GM19455 (cell line): ENCODE data around the gene RNU7-1.

Source experiments
- ATAC-seq: cut with Tn5 transposase; IDR thresholded peaks from one replicate; pipeline ENCODE4 v1.9.1; 2021; ENCODE audit not compliant: unreplicated experiment

RNU7-1 gene

DNA sequence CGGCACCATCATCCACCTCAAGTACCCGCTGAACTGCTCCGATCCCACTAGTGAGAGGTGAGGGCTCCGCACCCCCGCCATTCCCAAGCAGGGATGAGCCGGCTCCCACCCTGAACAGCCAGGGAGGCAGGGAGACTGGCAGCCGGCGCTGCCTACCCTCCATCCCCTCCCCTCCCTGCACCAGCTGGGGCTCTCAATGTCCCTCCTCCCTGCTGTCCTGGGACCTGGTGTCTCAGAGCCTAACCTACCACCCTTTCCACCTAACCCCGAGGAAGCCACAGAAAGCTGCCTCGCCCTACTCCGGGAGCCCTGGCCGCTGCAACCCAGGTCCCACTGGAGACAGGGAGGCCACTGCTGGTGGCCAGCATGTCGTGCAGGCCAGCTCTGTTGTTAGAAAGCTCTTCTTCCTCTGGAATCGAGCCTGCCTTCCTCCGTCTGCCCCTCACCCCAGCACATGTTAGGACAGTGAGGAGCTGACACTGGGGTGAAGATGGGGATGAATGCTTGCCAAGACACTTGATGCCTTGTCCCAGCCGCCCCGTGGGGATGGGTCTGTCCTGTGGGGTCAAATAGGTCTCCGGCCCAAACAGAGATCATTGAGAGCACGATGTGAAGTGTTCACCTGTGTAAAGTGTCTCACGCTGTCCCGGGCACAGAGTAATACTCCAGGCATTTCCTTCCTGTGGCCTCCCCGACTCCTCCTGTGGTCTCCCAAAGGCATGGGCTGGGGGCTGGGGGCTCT, 8.7 kb downstream of the RNU7-1 start:
- no peak for ATAC-seq

DNA sequence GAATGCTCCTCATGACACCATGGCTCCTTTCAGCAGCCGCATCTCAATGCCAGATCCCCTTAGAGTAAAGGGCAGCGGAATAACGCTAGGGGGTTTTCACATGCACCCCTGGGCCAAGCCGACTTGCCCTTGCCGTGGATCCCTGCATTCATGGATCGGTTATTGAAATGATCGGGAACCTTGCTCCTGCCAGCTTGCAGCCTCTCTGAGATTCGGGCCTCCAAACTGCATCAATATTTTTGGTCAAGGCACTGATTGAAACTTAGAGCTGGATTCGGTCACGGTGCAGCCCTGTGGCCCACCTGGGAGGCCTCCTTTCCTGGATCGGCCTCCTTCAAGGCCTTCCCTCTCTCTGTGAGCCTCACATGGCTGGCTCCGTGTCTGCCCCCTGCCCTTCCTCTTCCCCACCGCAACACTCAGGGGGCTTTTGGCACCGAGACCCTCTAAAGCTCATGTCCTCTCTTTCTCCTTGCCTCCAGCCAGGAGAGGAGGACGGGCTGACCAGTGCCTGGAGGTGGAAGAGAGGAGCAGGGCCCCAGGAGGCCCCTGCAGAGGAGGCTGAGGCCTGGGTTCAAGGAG, 9.3 kb downstream of the RNU7-1 start:
- ATAC-seq = no peak

DNA sequence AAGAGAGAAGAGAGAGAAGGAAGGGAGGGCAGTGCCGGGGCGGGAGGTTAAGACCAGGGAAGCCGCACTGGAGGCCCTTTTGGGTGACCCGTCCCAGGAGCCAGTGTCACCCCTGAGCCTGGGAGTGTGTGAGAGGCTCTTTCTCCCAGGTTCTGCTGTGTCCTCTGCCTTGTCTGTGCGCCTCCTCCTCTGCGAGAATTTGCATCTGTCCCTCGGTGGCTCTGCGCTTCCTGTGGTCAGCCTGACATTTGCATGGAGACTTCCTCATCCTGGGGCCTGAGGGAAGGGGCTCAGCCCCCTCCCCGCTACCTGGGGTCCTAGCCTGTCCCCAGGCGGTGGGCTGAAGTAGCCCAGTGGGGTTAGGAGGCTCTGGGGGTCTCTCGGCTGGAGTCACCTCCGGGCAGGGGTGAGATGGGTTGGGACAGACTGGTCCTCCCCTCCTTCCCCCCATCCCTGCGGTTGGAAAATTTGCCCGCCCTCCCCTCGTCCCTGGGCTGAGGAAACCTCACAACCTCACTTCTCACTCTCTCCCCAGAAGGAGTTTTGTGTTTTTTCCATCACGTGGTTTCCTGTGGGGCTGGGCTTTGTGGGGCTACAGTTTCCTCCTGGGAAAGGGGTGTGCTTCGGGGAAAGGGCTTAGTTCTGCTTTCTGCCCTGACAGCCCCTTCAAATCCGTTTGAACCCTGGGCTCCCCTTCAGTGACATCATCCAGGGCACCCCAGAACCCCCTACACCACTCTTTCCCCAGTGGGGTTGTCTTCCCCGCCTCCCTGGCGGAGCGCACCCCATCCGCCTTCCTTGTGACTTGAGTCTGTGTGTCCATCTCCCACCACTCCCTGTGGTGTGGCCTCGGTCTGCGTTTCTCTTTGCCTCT, 10.1 kb downstream of the RNU7-1 start:
- peak; percentile 34 for ATAC-seq

DNA sequence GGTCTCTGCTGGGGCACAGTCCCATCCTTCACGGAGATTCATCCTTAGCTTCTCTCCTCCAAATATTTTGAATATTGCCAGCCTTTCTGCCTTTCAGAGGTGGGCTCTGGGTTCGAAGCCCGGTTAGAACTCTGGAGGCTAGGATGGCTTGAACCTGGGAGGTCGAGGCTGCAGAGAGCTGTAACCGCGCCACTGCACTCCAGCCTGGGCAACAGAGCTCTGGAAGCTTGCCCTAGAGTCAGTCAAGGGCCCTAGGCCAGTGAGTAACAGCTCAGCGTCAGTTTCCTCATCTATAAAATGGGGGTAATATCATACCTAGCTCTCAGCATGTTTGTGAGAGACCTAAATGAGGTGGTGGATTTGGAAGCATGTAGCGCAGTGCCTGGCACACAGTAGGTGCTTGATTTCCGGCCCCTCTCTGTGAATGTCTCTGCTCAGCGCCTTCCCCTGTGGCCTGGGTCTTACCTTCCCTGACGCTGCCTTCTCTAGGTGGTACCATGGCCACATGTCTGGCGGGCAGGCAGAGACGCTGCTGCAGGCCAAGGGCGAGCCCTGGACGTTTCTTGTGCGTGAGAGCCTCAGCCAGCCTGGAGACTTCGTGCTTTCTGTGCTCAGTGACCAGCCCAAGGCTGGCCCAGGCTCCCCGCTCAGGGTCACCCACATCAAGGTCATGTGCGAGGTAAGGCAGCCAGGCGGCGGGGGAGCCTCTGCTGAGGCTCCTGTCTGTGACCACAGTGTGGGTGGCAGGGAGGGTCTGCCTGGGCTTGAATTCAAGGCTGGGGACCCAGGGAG, 10.9 kb downstream of the RNU7-1 start:
- no peak for ATAC-seq

DNA sequence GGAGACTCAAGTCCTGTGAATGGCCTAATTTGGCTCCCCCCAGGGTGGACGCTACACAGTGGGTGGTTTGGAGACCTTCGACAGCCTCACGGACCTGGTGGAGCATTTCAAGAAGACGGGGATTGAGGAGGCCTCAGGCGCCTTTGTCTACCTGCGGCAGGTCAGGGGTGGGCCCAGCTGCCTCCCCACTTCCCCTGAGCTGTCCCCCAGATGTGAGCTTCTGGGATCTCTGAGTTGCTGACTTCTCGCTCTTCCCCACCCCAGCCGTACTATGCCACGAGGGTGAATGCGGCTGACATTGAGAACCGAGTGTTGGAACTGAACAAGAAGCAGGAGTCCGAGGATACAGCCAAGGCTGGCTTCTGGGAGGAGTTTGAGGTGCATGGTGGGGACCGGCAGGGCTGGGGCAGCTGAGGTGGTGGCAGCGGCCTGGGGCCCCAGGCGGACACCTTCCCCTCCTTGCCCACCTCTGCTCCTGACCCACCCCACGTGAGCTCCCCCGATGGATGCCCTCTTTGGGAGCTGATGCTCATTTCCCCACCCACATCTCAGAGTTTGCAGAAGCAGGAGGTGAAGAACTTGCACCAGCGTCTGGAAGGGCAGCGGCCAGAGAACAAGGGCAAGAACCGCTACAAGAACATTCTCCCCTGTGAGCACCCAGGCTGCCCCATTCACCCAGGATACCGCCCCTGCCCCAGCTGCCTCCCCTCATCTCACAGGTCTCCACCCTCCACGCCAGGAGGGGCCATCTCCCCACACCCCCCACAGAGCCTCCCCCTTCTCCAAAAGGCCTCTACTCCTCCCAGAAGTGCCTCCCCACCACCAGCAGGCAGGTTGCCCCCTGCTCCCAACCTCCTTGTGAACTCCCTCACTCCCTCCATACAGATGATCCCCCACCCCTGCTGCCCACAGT, 11.7 kb downstream of the RNU7-1 start:
- no peak for ATAC-seq

DNA sequence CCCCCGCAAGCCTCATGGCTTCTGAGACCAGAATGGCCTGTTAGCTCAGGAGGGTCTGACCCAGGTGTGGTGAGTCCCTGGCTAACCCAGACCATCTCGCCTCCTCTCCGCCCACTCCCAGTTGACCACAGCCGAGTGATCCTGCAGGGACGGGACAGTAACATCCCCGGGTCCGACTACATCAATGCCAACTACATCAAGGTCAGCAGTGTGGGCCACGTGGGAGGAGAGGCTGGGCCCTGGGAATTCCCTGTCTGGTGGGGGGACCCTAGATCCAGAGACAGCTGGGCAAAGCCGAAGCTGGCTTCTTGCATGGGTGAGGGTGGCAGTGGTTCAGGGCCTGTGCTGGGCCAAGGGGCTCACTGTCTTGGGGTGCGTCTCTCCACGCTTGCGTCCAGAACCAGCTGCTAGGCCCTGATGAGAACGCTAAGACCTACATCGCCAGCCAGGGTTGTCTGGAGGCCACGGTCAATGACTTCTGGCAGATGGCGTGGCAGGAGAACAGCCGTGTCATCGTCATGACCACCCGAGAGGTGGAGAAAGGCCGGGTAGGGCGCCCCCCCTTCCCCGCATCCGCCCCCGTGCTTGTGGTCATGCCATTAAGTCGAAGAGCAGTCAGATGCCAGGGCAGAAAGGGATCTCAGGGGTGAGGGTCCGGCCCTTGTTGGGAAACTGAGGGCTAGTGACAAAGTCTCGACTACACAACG, 12.6 kb downstream of the RNU7-1 start:
- no peak for ATAC-seq

DNA sequence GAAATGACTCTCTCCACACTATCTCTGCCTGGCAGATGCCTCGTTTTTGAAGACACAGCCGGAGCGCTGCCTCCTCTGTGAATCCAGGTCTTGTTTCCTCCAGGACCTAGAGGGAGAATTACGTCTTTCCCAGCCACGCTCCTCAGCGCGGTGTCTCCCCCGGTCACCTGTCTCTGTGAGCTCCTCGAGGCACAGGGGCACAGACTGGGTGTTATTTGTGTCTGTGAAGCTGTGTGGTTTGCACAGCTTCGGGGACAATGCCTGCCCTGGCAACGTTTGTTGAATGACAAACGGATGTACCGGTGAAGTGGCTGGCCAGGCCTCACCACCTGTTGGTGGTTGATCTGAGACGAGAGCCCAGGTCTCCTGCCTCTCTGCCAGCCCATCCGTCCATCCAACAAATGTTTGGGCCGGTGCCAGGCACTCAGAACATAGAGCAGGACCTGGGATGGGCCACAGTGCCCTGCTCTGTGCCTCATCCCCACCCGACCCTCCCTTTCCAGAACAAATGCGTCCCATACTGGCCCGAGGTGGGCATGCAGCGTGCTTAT, 13.6 kb downstream of the RNU7-1 start:
- ATAC-seq = no peak

DNA sequence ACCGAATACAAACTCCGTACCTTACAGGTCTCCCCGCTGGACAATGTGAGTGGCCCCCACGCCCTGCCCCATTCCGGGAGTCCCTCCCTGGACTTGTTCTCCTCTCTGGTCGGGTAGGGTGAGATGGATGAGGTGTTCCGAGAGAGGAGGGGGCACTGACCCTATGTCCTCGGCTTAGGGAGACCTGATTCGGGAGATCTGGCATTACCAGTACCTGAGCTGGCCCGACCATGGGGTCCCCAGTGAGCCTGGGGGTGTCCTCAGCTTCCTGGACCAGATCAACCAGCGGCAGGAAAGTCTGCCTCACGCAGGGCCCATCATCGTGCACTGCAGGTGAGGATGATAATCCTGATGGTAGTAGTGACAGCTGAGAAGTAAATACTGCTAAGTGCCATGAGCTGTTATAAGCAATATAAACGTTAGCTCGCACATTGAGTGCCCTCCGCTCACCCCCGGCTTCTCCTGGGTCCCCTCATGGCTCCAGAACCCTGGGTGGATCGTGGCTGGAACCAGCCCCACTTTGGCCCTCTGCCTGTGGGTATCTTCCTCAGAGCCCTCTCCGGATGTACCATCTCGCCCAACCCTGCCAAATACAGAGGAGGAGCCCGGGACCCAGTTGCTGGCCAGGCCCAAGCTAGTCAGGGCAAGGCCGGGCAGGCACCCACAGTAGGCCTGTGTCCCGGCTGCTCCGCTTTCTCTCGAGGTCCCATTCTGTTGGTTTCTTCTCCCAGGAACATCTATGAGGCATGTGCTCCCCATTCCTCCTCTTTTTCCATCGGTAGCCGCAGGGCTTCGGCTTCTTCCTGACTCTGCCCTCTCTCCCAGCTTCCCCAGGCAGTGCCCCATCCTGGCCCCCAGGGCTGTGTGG, 14.4 kb downstream of the RNU7-1 start:
- no peak for ATAC-seq

DNA sequence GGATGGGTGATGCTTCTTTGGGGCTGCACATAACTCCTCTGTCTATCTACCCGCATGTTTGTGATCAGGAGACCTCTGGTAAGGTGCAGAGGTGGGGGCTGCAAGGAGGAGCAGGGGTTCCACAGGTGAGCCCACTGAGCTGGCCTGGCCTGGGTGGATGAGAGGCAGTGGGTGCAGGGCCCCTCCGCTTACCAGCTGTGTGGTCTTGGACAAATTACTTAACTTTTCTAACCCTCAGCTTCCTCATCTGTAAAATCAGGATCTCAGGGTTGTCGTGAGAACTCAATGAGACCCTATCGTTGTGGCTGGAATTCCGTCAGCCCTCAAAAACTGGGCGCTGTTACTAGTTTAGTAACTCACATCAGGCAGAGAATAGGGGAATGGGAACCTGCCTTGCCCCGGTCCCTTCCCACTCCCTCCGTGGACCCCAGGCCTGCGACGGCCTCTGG, 15.0 kb downstream of the RNU7-1 start:
- ATAC-seq = no peak

DNA sequence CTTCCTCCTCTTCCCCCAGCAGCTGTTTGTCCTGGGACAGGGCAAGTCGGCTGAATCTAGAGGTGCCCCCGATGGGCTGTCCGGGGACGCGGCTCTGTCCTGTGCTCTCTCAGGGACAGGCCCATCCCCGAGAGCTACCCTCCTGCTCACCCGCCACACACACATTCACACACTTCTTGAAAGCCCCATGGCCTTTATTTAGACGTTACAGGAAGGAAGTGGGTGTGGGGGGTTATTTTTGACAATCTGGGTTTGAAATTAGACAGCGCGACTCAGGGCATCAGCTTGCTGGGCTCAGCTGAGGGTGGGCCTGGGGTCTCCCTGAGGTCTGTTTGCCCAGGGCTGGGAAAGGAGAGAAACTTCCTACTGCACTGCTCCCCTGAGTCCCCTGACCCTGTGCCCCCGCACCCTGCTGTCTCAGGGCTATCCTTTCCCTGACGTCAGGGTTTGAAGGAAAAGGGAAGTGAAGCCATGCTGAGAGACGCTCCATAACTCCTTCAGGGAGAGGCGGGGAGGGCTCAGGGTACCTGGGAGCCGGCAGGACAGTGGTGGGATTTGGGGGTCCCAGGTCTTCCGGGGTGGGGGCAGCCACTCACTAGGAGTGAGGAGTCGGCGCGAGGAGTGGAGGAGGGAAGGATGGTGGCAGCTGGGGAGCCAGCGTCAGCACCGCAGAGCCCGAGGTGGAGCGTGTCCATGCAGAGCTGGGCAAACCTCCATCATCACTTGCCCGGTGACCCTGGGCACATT, 15.6 kb downstream of the RNU7-1 start:
- ATAC-seq = peak; percentile 38

DNA sequence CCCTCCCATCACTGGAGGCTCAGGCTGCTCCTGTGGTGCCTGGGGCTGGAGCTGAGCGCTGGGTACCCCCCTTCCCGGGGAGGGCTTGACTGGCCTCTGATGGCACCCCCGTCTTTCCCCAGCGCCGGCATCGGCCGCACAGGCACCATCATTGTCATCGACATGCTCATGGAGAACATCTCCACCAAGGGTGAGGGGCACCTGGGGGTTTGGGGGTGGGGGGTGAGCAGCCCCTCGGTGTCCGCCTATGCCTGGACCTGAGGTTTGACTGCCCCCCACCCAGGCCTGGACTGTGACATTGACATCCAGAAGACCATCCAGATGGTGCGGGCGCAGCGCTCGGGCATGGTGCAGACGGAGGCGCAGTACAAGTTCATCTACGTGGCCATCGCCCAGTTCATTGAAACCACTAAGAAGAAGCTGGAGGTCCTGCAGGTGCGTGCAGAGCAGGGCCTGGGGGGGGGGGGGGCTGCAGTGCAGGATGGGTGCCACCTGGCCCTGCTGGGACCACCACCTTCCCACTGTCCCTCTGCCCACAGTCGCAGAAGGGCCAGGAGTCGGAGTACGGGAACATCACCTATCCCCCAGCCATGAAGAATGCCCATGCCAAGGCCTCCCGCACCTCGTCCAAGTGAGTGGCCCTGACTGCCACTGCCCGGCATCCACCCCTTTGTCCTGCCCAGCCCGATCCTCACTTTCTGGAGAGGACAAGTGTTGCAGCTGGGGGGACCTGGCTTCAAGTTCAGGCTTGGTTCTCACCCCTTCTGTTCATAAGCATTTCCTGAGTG, 16.4 kb downstream of the RNU7-1 start:
- ATAC-seq = no peak

DNA sequence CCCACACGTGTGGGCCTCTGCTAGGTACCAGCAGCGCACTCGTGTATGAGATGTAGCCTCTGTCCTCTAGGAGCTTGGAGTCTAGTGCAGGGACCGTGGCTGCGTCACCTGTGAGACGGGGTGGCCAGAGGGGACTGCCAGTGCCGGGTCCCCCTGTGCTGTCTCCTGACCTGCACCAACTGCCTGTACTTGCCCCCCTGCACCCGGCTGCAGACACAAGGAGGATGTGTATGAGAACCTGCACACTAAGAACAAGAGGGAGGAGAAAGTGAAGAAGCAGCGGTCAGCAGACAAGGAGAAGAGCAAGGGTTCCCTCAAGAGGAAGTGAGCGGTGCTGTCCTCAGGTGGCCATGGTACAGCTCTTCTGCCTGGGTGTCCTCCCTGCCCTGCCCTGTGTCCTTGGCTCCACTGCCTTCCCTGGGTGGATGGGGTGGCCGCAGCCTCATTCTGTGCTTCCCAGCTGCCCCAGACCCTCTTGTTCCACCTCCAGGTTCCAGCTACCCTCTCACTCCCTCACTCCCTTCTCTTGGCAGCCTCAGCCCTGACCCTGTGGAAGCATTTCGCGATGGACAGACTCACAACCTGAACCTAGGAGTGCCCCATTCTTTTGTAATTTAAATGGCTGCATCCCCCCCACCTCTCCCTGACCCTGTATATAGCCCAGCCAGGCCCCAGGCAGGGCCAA, 17.1 kb downstream of the RNU7-1 start:
- no peak for ATAC-seq

DNA sequence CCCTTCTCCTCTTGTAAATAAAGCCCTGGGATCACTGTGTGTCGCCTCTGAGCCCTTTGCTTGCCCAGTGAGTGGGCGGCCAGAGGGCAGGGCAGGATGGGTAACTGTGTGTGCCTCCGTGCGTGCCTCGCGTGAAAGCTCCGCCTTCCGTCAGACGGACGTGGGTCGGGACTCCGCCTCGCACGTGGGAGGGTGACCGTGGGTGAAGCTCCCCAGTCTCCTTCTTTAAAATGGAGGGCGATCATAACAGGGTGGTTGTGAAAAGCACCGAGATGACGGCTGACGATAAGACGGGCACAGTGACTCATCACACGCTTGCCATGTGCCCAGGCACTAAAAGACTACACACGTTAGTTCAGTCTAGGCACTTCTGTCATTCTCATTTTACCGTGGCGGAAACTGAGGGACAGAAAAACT, 17.7 kb downstream of the RNU7-1 start:
- no peak for ATAC-seq

DNA sequence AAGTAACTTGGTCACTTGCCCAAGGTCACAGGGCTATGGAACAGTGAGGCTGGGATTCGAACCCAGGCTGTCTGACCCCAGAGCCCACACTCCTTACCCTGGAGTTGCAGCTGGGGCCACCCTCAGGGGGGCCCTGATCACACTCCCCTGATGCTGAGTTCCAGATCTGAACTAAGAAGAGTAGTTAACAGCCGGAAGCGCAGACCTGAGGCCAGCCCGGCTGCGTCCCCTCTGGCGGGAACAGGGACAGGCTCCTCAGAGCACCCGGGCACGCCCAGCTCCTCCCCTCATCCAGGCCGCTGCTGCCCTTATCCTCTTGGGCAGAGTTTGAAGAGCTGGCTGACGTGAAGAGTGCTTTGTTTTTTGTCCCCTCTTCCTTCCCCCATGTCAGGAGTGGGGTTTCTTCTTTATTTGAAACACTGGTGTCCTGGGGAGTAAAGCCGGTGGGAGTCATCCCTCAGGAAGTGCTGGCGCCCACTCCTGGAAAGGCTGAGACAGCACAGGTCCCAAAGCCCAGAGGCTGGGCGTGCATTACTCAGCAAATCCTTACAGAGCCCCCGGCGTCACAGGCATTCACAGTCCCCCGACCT, 18.2 kb downstream of the RNU7-1 start:
- no peak for ATAC-seq

DNA sequence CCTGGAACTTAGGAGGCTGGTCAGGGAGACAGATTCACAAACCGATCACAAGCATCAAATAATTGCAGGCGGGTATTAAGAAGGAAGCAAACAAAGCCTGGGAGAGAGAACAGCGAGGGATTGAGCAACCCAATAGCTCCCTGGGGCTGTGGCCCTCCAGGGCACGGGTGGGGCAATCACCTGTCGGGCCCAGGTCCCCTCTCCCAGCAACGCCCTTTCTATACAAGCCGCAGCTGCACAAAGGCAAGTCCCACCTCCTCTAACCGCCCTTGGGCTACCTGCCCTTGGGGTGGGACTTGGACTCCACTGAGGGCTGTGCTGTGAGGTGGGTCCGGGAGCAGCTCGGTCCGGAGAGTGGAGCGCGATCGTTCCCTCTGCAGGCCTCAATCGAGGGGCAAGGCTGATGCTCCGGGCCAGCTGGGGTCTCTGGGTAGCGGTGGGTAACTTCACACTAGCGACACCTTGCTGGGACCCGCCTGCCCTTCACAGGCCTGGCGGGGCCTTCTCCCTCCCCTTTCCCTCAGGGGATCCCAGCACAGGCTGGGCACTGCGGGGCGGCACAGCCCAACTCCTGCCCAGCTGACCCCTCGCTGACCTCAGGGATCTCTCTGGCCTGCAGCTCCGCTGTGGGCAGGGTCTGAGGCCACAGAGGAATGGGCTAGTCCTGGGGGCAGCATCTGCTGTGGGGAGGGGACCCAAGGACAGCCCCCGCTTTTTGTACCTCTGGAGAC, 18.8 kb downstream of the RNU7-1 start:
- no peak for ATAC-seq
